ENCODE data around the gene WSCD1.

GRCh38 chr17:6084311-6085161, 14.4 kb downstream of the WSCD1 start:
- TF ChIP-seq ARNTL (CRISPR knock-in tag; IDR thresholded peaks at IDR 0.05; ENCODE audit: borderline replicate concordance, low read depth): no peak
- no peak for TF ChIP-seq ZFP3 (CRISPR knock-in tag; IDR thresholded peaks at IDR 0.05)
- no peak for TF ChIP-seq ZNF8 (CRISPR knock-in tag; IDR thresholded peaks at IDR 0.05)
- TF ChIP-seq ZFP30 (CRISPR knock-in tag; IDR thresholded peaks at IDR 0.05): no peak
- no peak for TF ChIP-seq PATZ1 (CRISPR knock-in tag; IDR thresholded peaks at IDR 0.05; ENCODE audit: borderline replicate concordance)
- no peak for TF ChIP-seq RARB (CRISPR knock-in tag; IDR thresholded peaks at IDR 0.05)
- no peak for TF ChIP-seq BACH2 (CRISPR knock-in tag; IDR thresholded peaks at IDR 0.05; ENCODE audit: borderline replicate concordance)
- no peak for TF ChIP-seq POU6F1 (CRISPR knock-in tag; IDR thresholded peaks at IDR 0.05; ENCODE audit: borderline replicate concordance, low read depth)
